ENCODE results near the gene AMPH.
"Not testable (repeated sequence)": the region's sequence is repeated elsewhere in the genome, so short reads cannot be mapped to it uniquely, and the experiment has no call there.

Gene AMPH

GRCh38 chr7:38336148-38336515, 295.0 kb downstream of the AMPH start:
- H3K4me3 ChIP-seq (ENCODE audit: low read depth, low read length); H3K36me3 ChIP-seq (ENCODE audit: control insufficient read depth, insufficient read depth, low read length); H3K9me3 ChIP-seq (ENCODE audit: control insufficient read depth, insufficient read depth, low read length); H3K4me1 ChIP-seq (ENCODE audit: control insufficient read depth, insufficient read depth, low read length); H3K9ac ChIP-seq (ENCODE audit: low read depth, low read length); H3K27me3 ChIP-seq (ENCODE audit: control insufficient read depth, insufficient read depth, low read length): not testable (repeated sequence)

- Histone ChIP-seq H3K4me1 (ENCODE audit: control insufficient read depth, insufficient read depth, low read length) (peaks cover 6% of the 10 kb centered on the region), H3K36me3 (ENCODE audit: control insufficient read depth, insufficient read depth, low read length) (no peaks in the 10 kb centered on the region), H3K9me3 (ENCODE audit: control insufficient read depth, insufficient read depth, low read length) (no peaks in the 10 kb centered on the region), H3K27me3 (ENCODE audit: control insufficient read depth, insufficient read depth, low read length) (no peaks in the 10 kb centered on the region), H3K4me3 (ENCODE audit: low read depth, low read length) (no peak overlapping the region), H3K9ac (ENCODE audit: low read depth, low read length) (no peak overlapping the region)
Measured at GRCh38 chr7:38335492-38336147, 295.6 kb downstream of the AMPH start.

GRCh38 chr7:38335128-38335491, 296.1 kb downstream of the AMPH start:
- H3K9me3 ChIP-seq (ENCODE audit: control insufficient read depth, insufficient read depth, low read length), result no peaks in the 10 kb centered on the region
- no peak overlapping the region for H3K9ac ChIP-seq (ENCODE audit: low read depth, low read length)
- H3K36me3 ChIP-seq (ENCODE audit: control insufficient read depth, insufficient read depth, low read length), result no peaks in the 10 kb centered on the region
- H3K4me1 ChIP-seq (ENCODE audit: control insufficient read depth, insufficient read depth, low read length), result peaks cover 6% of the 10 kb centered on the region
- no peak overlapping the region for H3K4me3 ChIP-seq (ENCODE audit: low read depth, low read length)
- no peaks in the 10 kb centered on the region for H3K27me3 ChIP-seq (ENCODE audit: control insufficient read depth, insufficient read depth, low read length)

- Histone ChIP-seq H3K4me1 (ENCODE audit: control insufficient read depth, insufficient read depth, low read length) (peaks cover 6% of the 10 kb centered on the region), H3K36me3 (ENCODE audit: control insufficient read depth, insufficient read depth, low read length) (no peaks in the 10 kb centered on the region), H3K27me3 (ENCODE audit: control insufficient read depth, insufficient read depth, low read length) (no peaks in the 10 kb centered on the region), H3K9me3 (ENCODE audit: control insufficient read depth, insufficient read depth, low read length) (no peaks in the 10 kb centered on the region), H3K9ac (ENCODE audit: low read depth, low read length) (no peak overlapping the region), H3K4me3 (ENCODE audit: low read depth, low read length) (no peak overlapping the region)
Measured at GRCh38 chr7:38334163-38334562, 297.0 kb downstream of the AMPH start.

Data from iPS-15b (cell line).